BLaER1 (cell line): ENCODE results near the gene AHI1.
"Not testable (repeated sequence)": the region's sequence is repeated elsewhere in the genome, so short reads cannot be mapped to it uniquely, and the experiment has no call there.

Experiments used
- H3K27ac ChIP-seq: shearing (Covaris generic); formaldehyde crosslinking; 2 replicates; pipeline ENCODE4 v1.8.1; 2022
- H3K27me3 ChIP-seq: shearing (Covaris generic); formaldehyde crosslinking; 2 replicates; pipeline ENCODE4 v1.8.1; 2022
- H3K36me3 ChIP-seq: shearing (Covaris generic); formaldehyde crosslinking; 2 replicates; pipeline ENCODE4 v1.8.1; 2022
- H3K4me1 ChIP-seq: shearing (Covaris generic); formaldehyde crosslinking; 2 replicates; pipeline ENCODE4 v1.8.1; 2022
- H3K4me2 ChIP-seq: shearing (Covaris generic); formaldehyde crosslinking; 2 replicates; pipeline ENCODE4 v1.8.1; 2022
- H3K4me3 ChIP-seq: shearing (Covaris generic); formaldehyde crosslinking; 2 replicates; pipeline ENCODE4 v1.8.1; 2022
- H3K9ac ChIP-seq: shearing (Covaris generic); formaldehyde crosslinking; 2 replicates; pipeline ENCODE4 v1.8.1; 2022
- H3K9me3 ChIP-seq: shearing (Covaris generic); formaldehyde crosslinking; 2 replicates; pipeline ENCODE4 v1.8.1; 2022
- H4K20me1 ChIP-seq: shearing (Covaris generic); formaldehyde crosslinking; 2 replicates; pipeline ENCODE4 v1.8.1; 2022
- Cebpa-rat ChIP-seq: shearing (Covaris generic); IDR thresholded peaks from 2 replicates; pipeline ENCODE4 v1.8.1; 2022

The AHI1 gene

GRCh38 chr6:135351635-135352034, 145.9 kb downstream of the AHI1 start:
- H4K20me1 ChIP-seq = no peaks in the 10 kb centered on the region
- H3K4me2 ChIP-seq = no peak overlapping the region

GRCh38 chr6:135347887-135348286, 149.7 kb downstream of the AHI1 start:
- H3K4me2 ChIP-seq = no peak overlapping the region
- TF ChIP-seq Cebpa-rat = no peak
- H3K27me3 ChIP-seq = no peaks in the 10 kb centered on the region
- H3K36me3 ChIP-seq = 0 out of 2 replicates have a peak, but pooled peaks cover 4% of the 10 kb centered on the region
- H3K9me3 ChIP-seq = no peaks in the 10 kb centered on the region
- H3K4me1 ChIP-seq = no peaks in the 10 kb centered on the region
- no peaks in the 10 kb centered on the region for H4K20me1 ChIP-seq
- H3K9ac ChIP-seq = no peak overlapping the region
- H3K27ac ChIP-seq = no peak overlapping the region
- no peak overlapping the region for H3K4me3 ChIP-seq

More at GRCh38 chr6:135351635-135352034, 145.9 kb downstream of the AHI1 start:
- no peaks in the 10 kb centered on the region for H3K4me1 ChIP-seq
- no peak overlapping the region for H3K4me3 ChIP-seq
- H3K9ac ChIP-seq = no peak overlapping the region
- no peaks in the 10 kb centered on the region for H3K27me3 ChIP-seq
- TF ChIP-seq Cebpa-rat = no peak
- 0 out of 2 replicates have a peak, but pooled peaks cover 4% of the 10 kb centered on the region for H3K36me3 ChIP-seq
- H3K27ac ChIP-seq = no peak overlapping the region
- no peaks in the 10 kb centered on the region for H3K9me3 ChIP-seq

- TF ChIP-seq Cebpa-rat = no peak
- no peaks in the 10 kb centered on the region for H3K9me3 ChIP-seq
- H4K20me1 ChIP-seq = no peaks in the 10 kb centered on the region
- H3K9ac ChIP-seq = no peak overlapping the region
- no peak overlapping the region for H3K4me2 ChIP-seq
- 0 out of 2 replicates have a peak, but pooled peaks cover 4% of the 10 kb centered on the region for H3K36me3 ChIP-seq
- H3K4me1 ChIP-seq = no peaks in the 10 kb centered on the region
- no peak overlapping the region for H3K27ac ChIP-seq
- no peaks in the 10 kb centered on the region for H3K27me3 ChIP-seq
- H3K4me3 ChIP-seq = no peak overlapping the region
Observed at GRCh38 chr6:135346747-135347146, 150.8 kb downstream of the AHI1 start.

GRCh38 chr6:135344526-135344925, 153.0 kb downstream of the AHI1 start:
- peaks cover 5% of the 10 kb centered on the region; the same call in 1 of the 2 replicates for H3K9me3 ChIP-seq
- 0 out of 2 replicates have a peak, but pooled peaks cover 4% of the 10 kb centered on the region for H3K36me3 ChIP-seq
- H3K4me3 ChIP-seq = no peak overlapping the region
- H4K20me1 ChIP-seq = no peaks in the 10 kb centered on the region
- H3K4me1 ChIP-seq = no peaks in the 10 kb centered on the region
- H3K9ac ChIP-seq = no peak overlapping the region
- H3K27ac ChIP-seq = no peak overlapping the region
- no peaks in the 10 kb centered on the region for H3K27me3 ChIP-seq
- no peak for TF ChIP-seq Cebpa-rat
- H3K4me2 ChIP-seq = no peak overlapping the region

GRCh38 chr6:135339920-135340319, 157.6 kb downstream of the AHI1 start:
- not testable (repeated sequence) for H3K36me3 ChIP-seq, H3K4me3 ChIP-seq, H3K9me3 ChIP-seq, H3K4me1 ChIP-seq, H3K27ac ChIP-seq, H4K20me1 ChIP-seq, H3K9ac ChIP-seq, H3K4me2 ChIP-seq, H3K27me3 ChIP-seq

GRCh38 chr6:135334169-135334568, 163.4 kb downstream of the AHI1 start:
- no peak for TF ChIP-seq Cebpa-rat
- H3K36me3 ChIP-seq = no peaks in the 10 kb centered on the region
- H3K27ac ChIP-seq = no peak overlapping the region
- H3K4me2 ChIP-seq = no peak overlapping the region
- no peaks in the 10 kb centered on the region for H4K20me1 ChIP-seq
- peaks cover 11% of the 10 kb centered on the region for H3K9me3 ChIP-seq
- no peak overlapping the region for H3K4me3 ChIP-seq
- no peaks in the 10 kb centered on the region for H3K4me1 ChIP-seq
- H3K9ac ChIP-seq = no peak overlapping the region
- no peaks in the 10 kb centered on the region for H3K27me3 ChIP-seq

GRCh38 chr6:135331002-135331401, 166.5 kb downstream of the AHI1 start:
- Histone ChIP-seq H3K27me3 (no peaks in the 10 kb centered on the region), H3K4me2 (no peak overlapping the region), H3K9ac (no peak overlapping the region), H3K4me1 (no peaks in the 10 kb centered on the region), H3K27ac (no peak overlapping the region), H3K4me3 (no peak overlapping the region), H3K9me3 (peaks cover 12% of the 10 kb centered on the region), H4K20me1 (no peaks in the 10 kb centered on the region), H3K36me3 (no peaks in the 10 kb centered on the region)
- no peak for TF ChIP-seq Cebpa-rat

GRCh38 chr6:135329851-135330803, 167.4 kb downstream of the AHI1 start:
- no peak overlapping the region for H3K4me2 ChIP-seq
- H4K20me1 ChIP-seq = no peaks in the 10 kb centered on the region
- no peaks in the 10 kb centered on the region for H3K4me1 ChIP-seq
- H3K4me3 ChIP-seq = no peak overlapping the region
- H3K27ac ChIP-seq = no peak overlapping the region
- H3K36me3 ChIP-seq = no peaks in the 10 kb centered on the region
- peaks cover 12% of the 10 kb centered on the region for H3K9me3 ChIP-seq
- TF ChIP-seq Cebpa-rat = no peak
- H3K9ac ChIP-seq = no peak overlapping the region
- no peaks in the 10 kb centered on the region for H3K27me3 ChIP-seq

- Histone ChIP-seq H3K4me2 (no peak overlapping the region), H3K27me3 (no peaks in the 10 kb centered on the region), H3K4me1 (peaks cover 6% of the 10 kb centered on the region), H3K4me3 (no peak overlapping the region), H3K9ac (no peak overlapping the region), H4K20me1 (no peaks in the 10 kb centered on the region), H3K36me3 (no peaks in the 10 kb centered on the region), H3K9me3 (peaks cover 12% of the 10 kb centered on the region), H3K27ac (no peak overlapping the region)
- TF ChIP-seq Cebpa-rat = no peak
Observed at GRCh38 chr6:135328136-135328535, 169.4 kb downstream of the AHI1 start.

- H3K9me3 ChIP-seq = peaks cover 12% of the 10 kb centered on the region
- no peak overlapping the region for H3K4me3 ChIP-seq
- H3K4me1 ChIP-seq = peaks cover 11% of the 10 kb centered on the region
- no peaks in the 10 kb centered on the region for H4K20me1 ChIP-seq
- no peak overlapping the region for H3K9ac ChIP-seq
- no peak overlapping the region for H3K27ac ChIP-seq
- no peaks in the 10 kb centered on the region for H3K27me3 ChIP-seq
- H3K4me2 ChIP-seq = no peak overlapping the region
- H3K36me3 ChIP-seq = no peaks in the 10 kb centered on the region
- no peak for TF ChIP-seq Cebpa-rat
Observed at GRCh38 chr6:135325624-135326424, 171.7 kb downstream of the AHI1 start.
